ENCODE measurements around the gene PTTG1.

PTTG1 gene

DNA sequence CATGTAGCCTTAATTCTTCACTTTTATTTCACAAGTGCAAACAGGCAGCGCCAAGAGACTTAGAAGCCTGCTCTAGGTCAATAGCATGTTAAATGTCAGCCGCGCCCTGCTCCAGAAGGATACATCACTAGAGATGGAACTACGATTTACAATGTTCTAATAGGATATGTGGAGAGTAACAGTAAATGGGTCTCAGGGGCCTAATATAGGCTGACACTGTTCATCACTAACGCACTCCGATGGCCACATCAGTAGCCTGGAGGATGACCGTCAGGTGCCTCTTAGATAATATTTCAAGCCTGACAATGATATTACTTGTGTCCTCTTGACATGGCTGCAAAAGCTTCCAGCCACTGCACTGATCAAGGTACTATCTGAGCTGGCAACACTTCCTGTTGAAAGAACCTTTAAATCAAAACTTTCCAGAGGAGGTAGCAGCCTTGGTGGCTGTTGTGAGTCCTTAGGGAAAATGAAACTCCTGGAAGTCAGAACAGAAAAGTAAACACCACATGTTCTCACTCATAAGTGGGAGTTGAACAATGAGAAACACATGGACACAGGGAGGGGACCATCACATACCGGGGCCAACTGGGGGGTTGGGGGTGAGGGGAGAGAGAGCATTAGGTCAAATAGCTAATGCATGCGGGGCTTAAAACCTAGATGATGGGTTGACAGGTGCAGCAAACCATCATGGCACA lies 35.0 kb downstream of the PTTG1 start:
- DNase-seq: no peak

DNA sequence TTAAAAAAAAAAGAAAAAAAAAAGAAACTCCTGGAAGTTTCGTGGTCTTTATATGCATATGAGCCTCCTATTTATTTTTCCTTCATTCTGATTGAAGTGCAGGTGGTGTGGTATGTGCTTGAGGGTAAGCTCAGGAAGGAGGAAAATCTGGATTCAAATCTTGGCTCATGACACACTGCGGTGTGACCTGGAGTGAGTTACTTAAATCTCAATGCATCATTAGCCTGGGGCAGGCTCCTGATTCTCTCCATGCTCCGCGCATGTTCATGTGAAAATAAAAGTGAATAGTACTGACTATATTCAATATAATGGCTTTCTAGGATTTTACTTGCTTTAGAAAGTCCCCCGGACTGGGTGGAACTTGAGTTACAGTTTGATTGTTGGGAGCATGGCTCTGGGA lies 35.6 kb downstream of the PTTG1 start:
- no peak for DNase-seq

DNA sequence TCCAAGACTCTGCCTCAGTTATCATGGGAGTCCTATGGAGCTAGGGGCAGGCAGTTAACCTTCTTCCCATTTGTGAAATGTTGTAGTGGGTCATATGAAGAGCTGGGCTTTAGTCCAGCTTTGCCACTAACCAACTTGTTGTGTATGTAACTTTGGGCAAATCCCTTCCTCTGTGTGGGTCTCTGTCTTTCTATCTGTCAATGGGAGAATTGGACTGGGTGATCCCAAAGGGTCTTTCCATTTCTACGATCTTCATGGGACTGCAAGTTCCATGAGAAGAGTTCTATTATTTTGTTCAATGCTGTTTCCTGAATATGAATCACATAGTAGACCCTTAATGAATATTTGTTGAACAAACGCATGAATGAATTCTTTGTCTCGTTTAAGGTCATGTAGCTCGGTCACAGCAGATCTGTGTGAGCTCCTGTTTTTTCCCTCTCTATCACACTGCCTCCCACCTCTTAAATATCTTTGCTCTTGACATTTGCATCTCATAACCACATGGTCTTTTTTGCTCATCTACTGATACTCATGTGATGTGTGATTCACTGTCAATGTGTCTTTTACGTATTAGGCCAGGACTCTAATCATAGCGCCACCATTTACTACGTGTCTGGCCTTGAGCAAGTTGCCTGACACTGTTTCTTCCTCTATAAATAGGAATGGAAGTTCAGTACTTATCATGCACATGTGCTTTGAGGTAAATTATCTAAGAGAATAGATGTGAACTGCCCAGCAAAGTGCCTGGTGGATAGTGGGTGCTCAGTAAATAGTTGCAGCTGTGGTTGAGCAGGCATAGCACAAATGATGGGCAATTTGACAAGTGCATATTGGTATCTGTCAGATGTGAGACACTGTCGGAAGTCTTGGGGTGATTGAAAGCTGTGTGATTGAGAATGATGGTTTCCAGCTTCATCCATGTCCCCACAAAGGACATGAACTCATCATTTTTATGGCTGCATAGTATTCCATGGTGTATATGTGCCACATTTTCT lies 37.4 kb downstream of the PTTG1 start:
- DNase-seq: no peak

DNA sequence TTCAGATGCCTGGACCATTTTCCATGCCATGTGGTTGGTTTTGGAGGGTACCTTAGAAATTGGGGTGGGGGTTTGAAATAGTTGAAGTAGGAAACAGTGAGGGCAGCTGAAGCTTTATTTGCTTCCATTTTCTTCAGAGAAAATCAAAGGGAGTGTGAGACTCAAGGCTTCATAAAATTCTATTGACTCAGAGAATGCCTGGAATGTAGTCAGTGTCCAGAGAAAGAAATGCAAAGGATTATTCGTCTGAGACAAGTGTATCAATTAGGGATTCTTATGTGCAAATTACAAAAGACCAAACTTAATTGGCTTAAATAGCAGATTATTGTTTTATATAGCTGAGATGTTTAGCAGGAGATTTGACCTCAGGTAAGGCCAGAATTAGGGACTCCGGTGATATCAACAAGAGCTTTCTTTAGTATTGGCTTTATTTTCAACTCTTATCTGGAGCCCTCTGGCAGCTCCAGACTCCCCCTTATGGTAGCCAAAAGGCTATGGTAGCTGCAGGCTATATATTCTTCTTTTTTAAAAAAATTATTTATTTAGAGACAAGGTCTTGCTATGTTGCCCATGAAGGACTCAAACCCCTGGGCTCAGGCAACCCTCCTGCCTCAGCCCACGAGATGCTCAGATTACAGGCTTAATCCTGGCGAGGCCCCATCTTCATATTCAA lies 38.9 kb downstream of the PTTG1 start:
- no peak for DNase-seq

DNA sequence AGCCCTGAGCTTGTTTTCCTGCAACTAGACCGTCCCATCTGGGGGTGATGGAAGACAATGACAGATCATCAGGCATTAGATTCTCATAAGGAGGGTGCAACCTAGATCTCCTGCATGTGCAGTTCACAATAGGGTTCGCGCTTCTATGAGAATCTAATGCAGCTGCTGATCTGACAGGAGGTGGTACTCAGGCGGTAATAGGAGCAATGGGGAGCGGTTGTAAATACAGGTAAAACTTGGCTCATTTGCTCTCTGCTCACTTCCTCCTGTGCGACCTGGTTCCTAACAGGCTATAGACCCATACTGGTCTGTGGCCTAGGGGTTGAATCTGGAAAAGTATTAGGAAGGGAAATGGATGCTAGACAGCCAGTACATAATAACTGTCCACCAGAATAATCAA lies 39.7 kb downstream of the PTTG1 start:
- DNase-seq: no peak

DNA sequence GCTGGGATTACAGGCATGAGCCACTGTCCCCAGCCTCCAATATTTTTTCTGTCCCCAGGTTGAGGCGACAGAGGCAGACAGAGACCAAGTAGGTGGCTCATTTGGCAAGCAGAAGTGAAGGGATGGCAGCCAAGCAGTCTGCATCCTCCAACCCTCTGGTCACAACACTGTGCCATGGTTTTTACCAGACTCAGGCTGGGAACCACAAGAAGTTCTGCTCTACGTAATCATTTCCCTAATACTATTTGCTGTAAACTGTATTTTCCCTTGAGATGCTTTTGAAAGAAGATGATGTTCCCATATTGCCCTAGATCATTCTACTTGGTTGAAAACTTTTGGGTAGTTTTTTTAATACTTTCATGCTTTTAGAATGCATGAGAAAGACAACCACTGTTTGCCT lies 40.5 kb downstream of the PTTG1 start:
- no peak for DNase-seq

DNA sequence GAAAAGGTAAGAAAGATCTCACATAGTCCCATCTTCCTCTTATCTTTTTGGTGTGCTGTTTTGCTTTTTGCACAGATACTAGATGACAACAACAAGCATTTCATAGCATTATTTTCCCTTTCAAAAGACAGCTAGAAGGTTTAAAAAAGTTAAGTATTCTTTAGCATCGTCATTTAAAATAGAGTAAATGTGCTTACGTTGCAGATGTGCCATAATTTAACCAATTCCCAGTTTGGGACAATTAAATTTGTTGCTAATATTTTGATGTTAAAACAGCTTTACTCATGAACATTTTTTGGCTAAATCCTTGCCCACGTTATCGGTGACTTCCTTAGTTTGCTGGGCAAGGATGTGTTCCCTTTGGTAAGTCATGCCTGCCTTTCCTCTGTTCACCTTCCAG lies 41.6 kb downstream of the PTTG1 start:
- no peak for DNase-seq

DNA sequence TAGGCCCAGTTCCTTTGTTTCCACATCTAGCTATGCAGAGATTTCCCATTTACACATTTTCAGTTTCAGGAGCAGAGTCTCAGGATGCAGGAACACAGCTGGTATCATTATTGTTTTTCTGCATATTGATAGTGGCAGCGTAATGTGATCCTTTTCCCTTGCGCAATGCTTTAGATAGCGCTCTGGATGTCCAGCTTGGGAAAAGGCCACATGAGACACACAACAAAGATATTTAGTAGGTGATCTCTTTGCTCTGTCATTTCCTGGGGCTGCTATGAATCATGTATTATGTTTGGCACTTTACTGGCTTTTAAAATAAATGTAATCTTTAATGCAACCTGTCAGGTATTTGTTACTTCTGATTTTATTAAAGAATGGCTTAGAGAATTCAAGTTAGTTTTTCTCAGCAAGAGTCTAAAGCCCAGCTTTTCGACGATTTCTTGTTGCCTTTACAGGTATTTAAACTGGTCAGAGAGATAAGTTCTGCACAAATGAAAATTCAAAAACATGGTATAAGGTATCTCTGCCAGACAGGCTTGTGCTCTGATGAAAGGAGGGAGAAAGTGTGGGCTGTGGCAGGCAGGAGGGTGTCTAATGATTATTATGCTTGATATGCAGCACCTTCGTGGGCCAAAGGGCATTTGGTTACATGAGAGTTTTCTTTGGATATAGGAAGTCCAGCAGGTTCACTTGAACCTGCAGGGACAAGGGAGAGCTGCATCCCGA lies 42.2 kb downstream of the PTTG1 start:
- no peak for DNase-seq

DNA sequence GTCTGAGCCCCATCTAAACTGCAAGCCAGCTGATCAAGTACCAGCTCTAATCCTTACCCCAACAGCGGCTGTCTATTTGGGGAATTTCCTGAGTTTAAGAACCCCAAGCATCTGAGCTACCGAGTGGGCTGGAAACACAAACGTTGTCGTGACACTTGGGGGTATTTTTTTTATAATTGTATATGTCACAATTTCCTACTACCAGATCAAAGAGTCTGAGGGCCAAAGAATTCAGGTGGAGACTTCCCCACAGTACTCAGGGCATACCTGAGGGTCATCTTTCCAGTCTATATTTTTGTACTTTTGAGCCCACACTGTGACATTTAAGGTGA lies 42.8 kb downstream of the PTTG1 start:
- DNase-seq: no peak

DNA sequence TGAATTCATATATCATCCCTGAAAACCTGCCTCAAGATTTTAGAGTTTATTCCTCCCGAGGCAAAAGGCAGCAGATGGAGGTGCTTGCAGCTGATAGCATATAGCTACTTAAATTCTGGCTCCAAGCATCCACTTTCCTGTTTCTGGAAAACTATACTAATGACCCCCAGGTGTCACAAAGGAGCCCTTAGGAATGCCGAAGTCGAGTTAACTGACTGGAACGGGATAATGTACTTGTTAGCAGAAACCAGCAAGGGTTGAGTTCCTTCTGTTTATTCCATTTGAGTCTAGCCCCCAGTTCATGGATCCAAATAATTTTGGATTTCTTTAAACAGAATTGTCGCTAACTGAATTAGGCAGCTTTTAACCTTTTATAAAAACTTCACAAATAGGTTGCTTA lies 44.5 kb downstream of the PTTG1 start:
- no peak for DNase-seq

DNA sequence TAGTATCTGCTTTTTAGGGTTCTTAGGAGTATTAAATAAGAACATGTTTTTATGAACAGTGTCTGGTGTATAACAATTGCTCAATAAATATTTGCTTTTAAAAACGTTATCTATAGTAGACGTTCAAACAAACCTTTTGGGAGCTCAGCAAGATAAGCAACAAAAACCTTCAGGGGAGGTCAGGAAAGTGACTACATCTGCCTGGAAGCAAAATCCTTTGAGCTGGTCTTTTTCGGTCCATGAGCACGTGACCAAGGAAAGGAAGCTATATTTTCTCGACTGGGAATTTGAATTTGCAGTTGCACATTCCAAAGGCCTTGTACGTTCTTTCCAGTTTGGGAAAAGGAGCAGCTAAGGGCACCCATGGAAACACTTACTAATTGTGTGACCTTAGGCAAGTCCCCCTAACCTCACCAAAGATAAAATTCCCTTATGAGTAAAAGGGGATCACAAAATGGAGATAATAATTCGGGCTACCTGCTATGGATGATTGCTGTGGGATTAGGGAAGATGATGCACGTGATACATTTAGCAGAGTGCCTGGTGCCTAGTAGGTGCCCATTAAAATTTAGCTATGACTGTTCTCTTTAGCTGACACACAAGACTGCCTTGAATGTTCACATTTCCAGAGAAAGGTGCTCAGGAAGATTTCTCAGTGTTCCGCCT lies 45.4 kb downstream of the PTTG1 start:
- DNase-seq: no peak

DNA sequence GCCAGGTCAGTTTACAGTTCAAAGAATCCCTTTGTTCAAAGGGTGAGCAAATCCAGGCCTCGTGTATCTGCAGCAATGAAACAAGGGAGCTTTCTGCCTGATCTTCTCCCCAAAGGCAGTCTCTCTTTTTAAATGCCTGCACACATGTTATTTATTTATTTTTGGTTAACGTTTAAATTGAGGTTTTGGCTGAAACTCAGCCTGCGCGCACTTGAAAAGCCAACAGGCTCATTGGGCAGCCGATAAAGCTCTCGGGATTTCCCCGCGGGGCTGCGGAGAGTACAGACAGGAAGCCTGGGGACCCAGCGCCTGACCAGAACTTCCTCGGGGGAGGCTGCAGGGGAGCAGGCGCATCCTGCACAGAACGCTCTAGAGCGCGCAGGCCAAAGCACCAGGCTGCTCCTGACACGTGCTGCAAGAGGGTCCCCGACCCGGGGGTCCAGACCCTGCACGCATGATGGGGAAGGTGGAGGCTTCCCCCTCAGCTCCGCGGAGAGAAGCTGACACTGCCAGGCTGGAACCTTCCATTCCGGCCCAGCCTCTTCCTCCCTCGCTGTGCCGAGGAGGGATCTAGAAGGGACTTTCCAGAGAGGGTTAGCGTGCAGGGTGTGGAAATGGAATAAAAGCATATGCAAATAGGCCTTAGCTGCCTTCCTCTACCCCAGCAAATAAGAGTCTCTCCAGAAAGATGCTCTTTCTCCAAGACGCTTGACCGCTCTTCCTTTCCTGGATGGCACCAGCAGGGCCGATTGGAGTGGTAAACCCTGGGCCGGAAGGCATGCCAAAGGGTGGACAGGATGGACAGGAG lies 46.1 kb downstream of the PTTG1 start:
- DNase-seq: peak; percentile 89

DNA sequence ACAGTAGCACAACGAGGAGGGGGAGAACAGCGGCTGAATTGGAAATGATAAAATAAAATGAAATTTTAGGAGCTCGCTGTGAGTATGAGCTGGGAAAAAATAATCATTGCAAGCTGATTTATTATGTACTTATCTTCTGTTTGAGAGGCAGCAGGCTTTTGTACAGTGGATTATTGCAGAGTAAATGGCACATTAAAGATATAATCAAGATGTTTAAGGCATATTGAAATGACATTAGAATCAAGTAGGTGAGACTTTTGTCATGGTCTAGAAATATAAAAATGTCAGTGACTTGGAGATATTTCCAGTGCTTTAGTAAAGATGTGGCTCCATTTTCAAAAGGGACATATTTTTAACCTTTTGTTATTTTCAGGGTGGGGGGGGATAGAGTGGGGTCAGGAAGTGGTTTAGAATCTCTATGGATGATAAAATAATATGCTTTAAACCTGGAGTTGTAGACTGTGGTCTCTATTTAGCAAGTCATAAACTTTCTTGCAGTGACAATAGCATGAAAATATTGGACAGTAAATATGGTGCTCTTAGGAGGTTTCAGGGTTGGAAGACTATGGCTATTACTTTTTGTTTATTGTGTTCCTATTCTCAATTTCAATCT lies 46.8 kb downstream of the PTTG1 start:
- no peak for DNase-seq

DNA sequence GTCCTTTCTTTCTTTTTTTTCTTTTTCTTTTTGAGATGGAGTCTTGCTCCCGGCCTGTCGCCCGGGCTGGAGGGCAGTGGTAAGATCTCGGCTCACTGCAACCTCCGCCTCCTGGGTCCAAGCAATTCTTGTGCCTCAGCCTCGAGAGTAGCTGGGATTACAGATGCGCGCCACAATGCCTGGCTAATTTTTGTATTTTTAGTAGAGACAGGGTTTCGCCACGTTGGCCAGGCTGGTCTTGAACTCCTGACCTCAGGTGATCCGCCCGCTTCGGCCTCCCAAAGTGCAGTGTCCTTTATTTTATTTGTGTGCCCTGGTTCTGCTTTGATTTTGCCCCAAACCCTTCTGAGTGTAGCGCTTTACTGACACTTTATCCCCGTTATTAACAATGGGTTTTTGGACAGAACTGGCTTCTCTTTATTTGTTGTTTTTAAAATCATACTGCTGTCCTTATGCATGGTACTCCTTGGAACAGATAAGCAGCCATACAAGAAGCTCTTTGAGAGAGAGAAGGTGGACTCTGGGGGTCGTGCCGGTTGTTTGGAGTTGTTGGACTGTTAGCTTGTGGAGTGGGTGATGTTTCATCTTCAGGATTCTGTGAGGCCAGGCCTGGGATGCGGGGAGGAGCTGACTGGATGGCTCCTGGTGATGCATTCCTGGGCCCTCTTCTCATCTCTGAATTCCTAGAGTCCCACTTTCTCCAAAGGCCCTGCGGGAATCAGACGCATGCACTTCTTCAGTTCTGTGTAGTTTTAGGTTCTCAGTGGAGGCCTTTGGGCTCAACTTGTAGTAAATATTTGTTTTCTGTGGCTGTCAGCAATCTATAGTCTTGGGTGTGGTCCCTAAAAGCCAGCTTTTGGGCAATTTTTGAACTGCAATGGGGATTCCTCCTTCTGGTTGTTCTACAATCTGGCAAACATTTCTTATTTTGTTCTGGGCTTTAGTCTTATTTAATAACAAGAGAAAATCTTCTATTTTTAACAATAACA lies 47.8 kb downstream of the PTTG1 start:
- no peak for DNase-seq

DNA sequence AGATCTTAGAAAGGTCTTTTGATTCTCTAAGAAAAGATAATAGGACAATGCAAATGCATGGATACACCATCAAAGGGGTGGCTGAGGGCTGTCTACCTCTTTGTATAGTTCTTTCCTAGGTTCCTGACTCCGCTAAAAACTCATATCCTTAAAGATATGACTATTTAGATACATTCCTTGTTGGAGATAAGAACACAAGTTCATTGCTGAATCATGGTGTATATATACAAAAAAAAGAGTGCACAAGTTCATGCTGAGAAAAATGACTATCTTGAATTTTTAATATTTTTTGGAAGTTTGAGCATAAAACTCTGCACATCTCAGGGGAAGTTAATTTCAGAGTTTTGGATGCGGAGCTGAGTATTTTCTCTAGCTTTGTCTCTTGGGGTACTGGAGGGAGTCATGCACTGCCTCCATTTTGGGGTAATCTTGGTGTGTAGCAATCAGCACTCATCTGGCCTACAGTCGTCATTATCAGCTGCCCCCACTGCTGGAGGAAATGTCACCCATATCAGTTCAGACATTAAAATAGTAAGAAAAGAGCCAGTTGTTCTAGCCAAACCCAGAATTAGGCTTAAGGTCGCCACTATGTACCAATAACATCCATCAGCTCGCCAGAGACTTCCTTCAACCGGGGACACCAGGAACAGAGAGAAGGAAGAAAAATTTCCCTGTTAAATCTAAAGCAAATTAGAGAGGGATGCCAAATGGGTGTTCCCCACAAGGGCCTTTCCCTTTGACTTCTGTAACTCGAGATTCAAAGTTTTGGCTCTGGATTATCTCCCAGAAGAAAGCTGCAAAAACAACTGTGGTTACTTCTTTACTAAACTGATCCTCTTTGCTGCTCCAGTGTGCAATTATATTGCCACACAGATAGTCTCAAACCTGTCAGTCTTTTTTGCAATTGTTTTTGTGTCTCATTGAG lies 49.0 kb downstream of the PTTG1 start:
- DNase-seq: no peak

DNA sequence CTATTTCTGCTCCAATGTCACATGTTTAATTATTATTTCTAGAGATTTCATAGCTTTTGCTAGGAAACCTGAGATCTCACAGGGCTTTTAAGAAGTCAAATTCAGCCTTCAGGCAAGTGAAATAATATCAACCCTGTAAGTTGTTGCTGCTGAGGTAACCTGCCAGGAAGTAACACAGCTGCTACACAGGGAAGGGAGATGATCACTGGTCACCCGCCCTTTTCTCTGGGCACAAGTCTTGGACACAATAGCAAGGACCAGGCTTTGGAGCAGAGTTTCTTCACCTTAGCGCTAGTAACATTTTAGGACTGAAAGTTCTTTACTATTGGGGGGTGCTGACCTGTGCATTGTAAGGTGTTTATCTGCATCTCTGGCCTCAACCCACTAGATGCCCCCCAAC lies 50.1 kb downstream of the PTTG1 start:
- DNase-seq: no peak

DNA sequence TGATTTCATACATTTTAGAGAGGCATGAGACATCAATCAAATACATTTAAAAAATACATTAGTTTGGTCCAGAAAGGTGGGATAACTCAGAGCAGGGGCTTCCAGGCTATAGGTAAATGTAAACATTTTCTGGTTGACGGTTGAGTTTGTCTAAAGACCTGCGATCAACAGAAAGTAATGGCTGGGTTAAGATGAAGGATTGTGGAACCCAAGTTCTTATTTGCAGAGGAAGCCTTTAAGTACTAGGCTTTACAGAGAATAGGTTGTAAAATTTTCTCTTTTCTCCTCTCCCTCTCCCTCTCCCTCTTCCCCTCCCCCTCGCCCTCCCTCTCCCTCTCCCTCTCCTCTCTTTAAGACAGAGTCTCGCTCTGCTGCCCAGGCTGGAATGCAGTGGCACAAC lies 50.8 kb downstream of the PTTG1 start:
- no peak for DNase-seq

DNA sequence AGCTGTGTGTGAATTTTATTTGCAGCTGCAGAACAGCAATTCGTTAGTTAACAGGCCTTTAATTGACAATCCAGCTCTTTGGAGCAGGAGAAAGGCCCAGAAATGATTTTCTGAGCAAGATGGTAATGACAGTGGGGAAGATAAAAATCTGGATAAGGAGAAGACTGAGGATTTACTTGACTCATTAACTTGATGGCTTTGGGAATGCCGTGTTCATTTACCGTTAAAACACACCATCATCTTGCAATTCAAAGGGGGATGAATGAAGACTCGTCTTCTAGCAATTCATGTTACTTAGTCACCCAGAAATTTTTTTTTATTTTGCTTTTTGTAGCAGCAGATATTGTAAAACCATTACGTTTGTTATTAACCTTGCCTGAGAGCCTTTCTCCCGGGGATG lies 52.0 kb downstream of the PTTG1 start:
- DNase-seq: no peak

DNA sequence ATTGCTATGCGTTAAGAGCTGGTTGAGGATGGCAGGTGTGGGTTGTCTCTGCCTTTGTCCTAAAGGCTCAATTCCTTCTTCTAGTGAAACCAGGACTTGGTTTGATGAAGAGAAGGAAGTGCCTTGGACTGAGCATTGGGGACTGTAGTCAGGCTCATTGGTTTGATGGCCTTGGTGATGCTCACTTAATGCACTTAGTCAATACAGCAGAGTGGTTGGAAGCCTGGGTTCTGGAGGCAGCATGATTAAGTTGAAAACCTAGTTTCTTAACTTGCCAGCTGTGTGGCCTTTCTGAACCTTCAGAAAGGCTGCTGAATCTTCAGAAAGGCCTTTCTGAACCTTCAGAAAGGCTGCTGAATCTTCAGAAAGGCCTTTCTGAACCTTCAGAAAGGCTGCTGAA lies 52.4 kb downstream of the PTTG1 start:
- no peak for DNase-seq
